CD4-positive, alpha-beta T cell treated with Interleukin-21 for 1 hour (primary cell): ENCODE measurements around the gene AP3B1.
"Not testable (repeated sequence)": the region's sequence is repeated elsewhere in the genome, so short reads cannot be mapped to it uniquely, and the experiment has no call there.

Experiments
- DNase-seq: peaks from one replicate; pipeline ENCODE4 v3.0.0-alpha.2; 2020

Gene AP3B1

GRCh38 chr5:78132507-78132906 lies 162.0 kb downstream of the AP3B1 start:
- DNase-seq: no peak

- DNase-seq: no peak
Observed at GRCh38 chr5:78129597-78129996, 164.9 kb downstream of the AP3B1 start.

GRCh38 chr5:78127875-78128274 lies 166.6 kb downstream of the AP3B1 start:
- DNase-seq: no peak

- DNase-seq: no peak
Observed at GRCh38 chr5:78126536-78126935, 168.0 kb downstream of the AP3B1 start.

- DNase-seq: no peak
Observed at GRCh38 chr5:78116167-78116566, 178.3 kb downstream of the AP3B1 start.

- no peak for DNase-seq
Observed at GRCh38 chr5:78113689-78114264, 180.7 kb downstream of the AP3B1 start.

GRCh38 chr5:78112931-78113330 lies 181.6 kb downstream of the AP3B1 start:
- DNase-seq: no peak

GRCh38 chr5:78109891-78110324 lies 184.6 kb downstream of the AP3B1 start:
- DNase-seq: no peak

- no peak for DNase-seq
Observed at GRCh38 chr5:78108564-78108963, 185.9 kb downstream of the AP3B1 start.

GRCh38 chr5:78103232-78103918 lies 191.1 kb downstream of the AP3B1 start:
- DNase-seq: no peak

GRCh38 chr5:78102500-78102899 lies 192.0 kb downstream of the AP3B1 start:
- no peak for DNase-seq

- no peak for DNase-seq
Observed at GRCh38 chr5:78095125-78095524, 199.4 kb downstream of the AP3B1 start.

- no peak for DNase-seq
Observed at GRCh38 chr5:78090002-78090401, 204.5 kb downstream of the AP3B1 start.

GRCh38 chr5:78078858-78079257 lies 215.6 kb downstream of the AP3B1 start:
- no peak for DNase-seq

- DNase-seq: no peak
Observed at GRCh38 chr5:78077369-78078068, 217.0 kb downstream of the AP3B1 start.

- no peak for DNase-seq
Observed at GRCh38 chr5:78076351-78076750, 218.1 kb downstream of the AP3B1 start.

GRCh38 chr5:78075301-78075700 lies 219.2 kb downstream of the AP3B1 start:
- no peak for DNase-seq

- not testable (repeated sequence) for DNase-seq
Observed at GRCh38 chr5:78070691-78071090, 223.8 kb downstream of the AP3B1 start.

GRCh38 chr5:78067581-78067980 lies 226.9 kb downstream of the AP3B1 start:
- DNase-seq: not testable (repeated sequence)

GRCh38 chr5:78066722-78067121 lies 227.8 kb downstream of the AP3B1 start:
- not testable (repeated sequence) for DNase-seq

GRCh38 chr5:78065663-78066062 lies 228.8 kb downstream of the AP3B1 start:
- no peak for DNase-seq

GRCh38 chr5:78064941-78065472 lies 229.5 kb downstream of the AP3B1 start:
- DNase-seq: no peak

GRCh38 chr5:78063495-78063894 lies 231.0 kb downstream of the AP3B1 start:
- DNase-seq: no peak

GRCh38 chr5:78062645-78063044 lies 231.9 kb downstream of the AP3B1 start:
- DNase-seq: no peak
